ENCODE measurements around the gene MLKL. TPM values are rescaled to one million over a fixed set of nuclear protein-coding genes. Genes with fewer than 3 reads are reported as not detected.

Gene MLKL
- total and polyA plus RNA-seq, 2 of the 13 experiments (the other 11 are each of a cell fraction or from before 2014, with no cell fraction given) = 6.4 to 10.7 TPM

GRCh38 chr16:74743668-74744299, 43.1 kb upstream of the MLKL start (continued):
- TF ChIP-seq BCL3 (CRISPR knock-in tag; IDR thresholded peaks at IDR 0.05) (0 out of 2 replicates have a peak, but pooled peaks have one; percentile 38), TEAD3 (CRISPR knock-in tag; optimal IDR thresholded peaks at IDR 0.05; ENCODE audit: borderline replicate concordance) (peak; percentile 65), HOXA3 (CRISPR knock-in tag; IDR thresholded peaks at IDR 0.05) (peak; percentile 35; the same call in 1 of the 2 replicates), MAX (IDR thresholded peaks at IDR 0.05) (peak; percentile 48), KLF6 (CRISPR knock-in tag; IDR thresholded peaks at IDR 0.05) (0 out of 2 replicates have a peak, but pooled peaks have one; percentile 7), PHF8 (CRISPR knock-in tag; IDR thresholded peaks at IDR 0.05) (no peak), ARID3A (IDR thresholded peaks at IDR 0.05; ENCODE audit: low read depth, low read length) (peak; percentile 73), ZNF354B (CRISPR knock-in tag; IDR thresholded peaks at IDR 0.05) (0 out of 2 replicates have a peak, but pooled peaks have one; percentile 31), GABPB1 (CRISPR knock-in tag; IDR thresholded peaks at IDR 0.05) (0 out of 2 replicates have a peak, but pooled peaks have one; percentile 7), SETDB1 (CRISPR knock-in tag; IDR thresholded peaks at IDR 0.05; ENCODE audit: borderline replicate concordance) (no peak), CEBPB (IDR thresholded peaks at IDR 0.05; ENCODE audit: borderline replicate concordance, low read depth, low read length) (no peak), TBX2 (CRISPR knock-in tag; IDR thresholded peaks at IDR 0.05; ENCODE audit: borderline replicate concordance) (peak; percentile 44; the same call in 1 of the 2 replicates), ZNF816 (CRISPR knock-in tag; IDR thresholded peaks at IDR 0.05; ENCODE audit: borderline replicate concordance) (no peak)
- TF ChIP-seq, protein P1, sequence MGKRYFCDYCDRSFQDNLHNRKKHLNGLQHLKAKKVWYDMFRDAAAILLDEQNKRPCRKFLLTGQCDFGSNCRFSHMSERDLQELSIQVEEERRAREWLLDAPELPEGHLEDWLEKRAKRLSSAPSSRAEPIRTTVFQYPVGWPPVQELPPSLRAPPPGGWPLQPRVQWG (CRISPR knock-in tag; IDR thresholded peaks at IDR 0.05; ENCODE audit: borderline replicate concordance, low read depth) = no peak
- TF ChIP-seq, protein P2, sequence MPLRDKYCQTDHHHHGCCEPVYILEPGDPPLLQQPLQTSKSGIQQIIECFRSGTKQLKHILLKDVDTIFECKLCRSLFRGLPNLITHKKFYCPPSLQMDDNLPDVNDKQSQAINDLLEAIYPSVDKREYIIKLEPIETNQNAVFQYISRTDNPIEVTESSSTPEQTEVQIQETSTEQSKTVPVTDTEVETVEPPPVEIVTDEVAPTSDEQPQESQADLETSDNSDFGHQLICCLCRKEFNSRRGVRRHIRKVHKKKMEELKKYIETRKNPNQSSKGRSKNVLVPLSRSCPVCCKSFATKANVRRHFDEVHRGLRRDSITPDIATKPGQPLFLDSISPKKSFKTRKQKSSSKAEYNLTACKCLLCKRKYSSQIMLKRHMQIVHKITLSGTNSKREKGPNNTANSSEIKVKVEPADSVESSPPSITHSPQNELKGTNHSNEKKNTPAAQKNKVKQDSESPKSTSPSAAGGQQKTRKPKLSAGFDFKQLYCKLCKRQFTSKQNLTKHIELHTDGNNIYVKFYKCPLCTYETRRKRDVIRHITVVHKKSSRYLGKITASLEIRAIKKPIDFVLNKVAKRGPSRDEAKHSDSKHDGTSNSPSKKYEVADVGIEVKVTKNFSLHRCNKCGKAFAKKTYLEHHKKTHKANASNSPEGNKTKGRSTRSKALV (CRISPR knock-in tag; IDR thresholded peaks at IDR 0.05) = 0 out of 2 replicates have a peak, but pooled peaks have one; percentile 42
- TF ChIP-seq, protein P3, sequence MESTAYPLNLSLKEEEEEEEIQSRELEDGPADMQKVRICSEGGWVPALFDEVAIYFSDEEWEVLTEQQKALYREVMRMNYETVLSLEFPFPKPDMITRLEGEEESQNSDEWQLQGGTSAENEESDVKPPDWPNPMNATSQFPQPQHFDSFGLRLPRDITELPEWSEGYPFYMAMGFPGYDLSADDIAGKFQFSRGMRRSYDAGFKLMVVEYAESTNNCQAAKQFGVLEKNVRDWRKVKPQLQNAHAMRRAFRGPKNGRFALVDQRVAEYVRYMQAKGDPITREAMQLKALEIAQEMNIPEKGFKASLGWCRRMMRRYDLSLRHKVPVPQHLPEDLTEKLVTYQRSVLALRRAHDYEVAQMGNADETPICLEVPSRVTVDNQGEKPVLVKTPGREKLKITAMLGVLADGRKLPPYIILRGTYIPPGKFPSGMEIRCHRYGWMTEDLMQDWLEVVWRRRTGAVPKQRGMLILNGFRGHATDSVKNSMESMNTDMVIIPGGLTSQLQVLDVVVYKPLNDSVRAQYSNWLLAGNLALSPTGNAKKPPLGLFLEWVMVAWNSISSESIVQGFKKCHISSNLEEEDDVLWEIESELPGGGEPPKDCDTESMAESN (CRISPR knock-in tag; conservative IDR thresholded peaks at IDR 0.05) = 0 out of 2 replicates have a peak, but pooled peaks have one; percentile 43
- TF ChIP-seq, protein P4, sequence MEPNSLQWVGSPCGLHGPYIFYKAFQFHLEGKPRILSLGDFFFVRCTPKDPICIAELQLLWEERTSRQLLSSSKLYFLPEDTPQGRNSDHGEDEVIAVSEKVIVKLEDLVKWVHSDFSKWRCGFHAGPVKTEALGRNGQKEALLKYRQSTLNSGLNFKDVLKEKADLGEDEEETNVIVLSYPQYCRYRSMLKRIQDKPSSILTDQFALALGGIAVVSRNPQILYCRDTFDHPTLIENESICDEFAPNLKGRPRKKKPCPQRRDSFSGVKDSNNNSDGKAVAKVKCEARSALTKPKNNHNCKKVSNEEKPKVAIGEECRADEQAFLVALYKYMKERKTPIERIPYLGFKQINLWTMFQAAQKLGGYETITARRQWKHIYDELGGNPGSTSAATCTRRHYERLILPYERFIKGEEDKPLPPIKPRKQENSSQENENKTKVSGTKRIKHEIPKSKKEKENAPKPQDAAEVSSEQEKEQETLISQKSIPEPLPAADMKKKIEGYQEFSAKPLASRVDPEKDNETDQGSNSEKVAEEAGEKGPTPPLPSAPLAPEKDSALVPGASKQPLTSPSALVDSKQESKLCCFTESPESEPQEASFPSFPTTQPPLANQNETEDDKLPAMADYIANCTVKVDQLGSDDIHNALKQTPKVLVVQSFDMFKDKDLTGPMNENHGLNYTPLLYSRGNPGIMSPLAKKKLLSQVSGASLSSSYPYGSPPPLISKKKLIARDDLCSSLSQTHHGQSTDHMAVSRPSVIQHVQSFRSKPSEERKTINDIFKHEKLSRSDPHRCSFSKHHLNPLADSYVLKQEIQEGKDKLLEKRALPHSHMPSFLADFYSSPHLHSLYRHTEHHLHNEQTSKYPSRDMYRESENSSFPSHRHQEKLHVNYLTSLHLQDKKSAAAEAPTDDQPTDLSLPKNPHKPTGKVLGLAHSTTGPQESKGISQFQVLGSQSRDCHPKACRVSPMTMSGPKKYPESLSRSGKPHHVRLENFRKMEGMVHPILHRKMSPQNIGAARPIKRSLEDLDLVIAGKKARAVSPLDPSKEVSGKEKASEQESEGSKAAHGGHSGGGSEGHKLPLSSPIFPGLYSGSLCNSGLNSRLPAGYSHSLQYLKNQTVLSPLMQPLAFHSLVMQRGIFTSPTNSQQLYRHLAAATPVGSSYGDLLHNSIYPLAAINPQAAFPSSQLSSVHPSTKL (CRISPR knock-in tag; IDR thresholded peaks at IDR 0.05) = peak; percentile 25; the same call in 1 of the 2 replicates

Measured in HepG2 (cell line).